Endothelial cell of umbilical vein (primary cell): ENCODE measurements around the gene ZC3H13. TPM values are rescaled to one million over a fixed set of nuclear protein-coding genes. Genes with fewer than 3 reads are reported as not detected.

Experiments used
- BruUV-seq: library from RNA; stranded (reverse); fragments of 400-500 nt; replicated peaks from 2 replicates; lab custom pipeline; 2021; lab: Mats Ljungman, UMichigan
- CTCF ChIA-PET: fragments of 300-600, 350-600 bp; sonication (Branson Sonifier 250); formaldehyde crosslinking; loops from one replicate; lab custom pipeline; 2021; ENCODE audit warnings: antibody characterized with exemption, inconsistent platforms; lab: Charles Lee
- POLR2A ChIA-PET: fragments of 300-600, 350-600 bp; sonication (Branson Sonifier 250); formaldehyde crosslinking; loops from one replicate; lab custom pipeline; 2021; ENCODE audit warnings: antibody characterized with exemption, inconsistent platforms; lab: Charles Lee
- DNase-seq: peaks from one replicate; pipeline ENCODE4 v3.0.0-alpha.2; 2011; ENCODE audit warnings: low read depth, low spot score
- FAIRE-seq: peaks from 2 replicates; lab custom pipeline; 2011; peaks lifted over from hg19 to GRCh38; lab: Jason Lieb, UNC
- H2AFZ ChIP-seq: 2 replicates; pipeline ENCODE4 v1.6.0; 2012; ENCODE audit warnings: low read depth, low read length, control low read depth, inconsistent platforms
- H3K27ac ChIP-seq: 2 replicates; pipeline ENCODE4 v1.5.1; 2011; ENCODE audit warnings: low read depth, mild to moderate bottlenecking, control low read depth, low read length, moderate library complexity; ENCODE audit not compliant: insufficient read depth
- H3K27me3 ChIP-seq, 2 experiments: 2 replicates each; pipeline versions ENCODE4 v1.6.0 to v1.6.1; 2011; ENCODE audit warnings: low read length in 2 of 2, mixed read lengths in 1 of 2; ENCODE audit not compliant: control insufficient read depth in 2 of 2, insufficient read depth in 2 of 2
- H3K36me3 ChIP-seq, 2 experiments: 2 replicates in 1 of 2; 3 replicates in 1 of 2; pipeline ENCODE4 v1.5.1; 2011; ENCODE audit warnings: low read length in 2 of 2, mild to moderate bottlenecking in 1 of 2, moderate library complexity in 1 of 2; ENCODE audit not compliant: control insufficient read depth in 2 of 2, insufficient read depth in 2 of 2; ENCODE audit errors: extremely low read depth in 1 of 2
- H3K4me1 ChIP-seq: 3 replicates; pipeline ENCODE4 v1.5.1; 2011; ENCODE audit warnings: mild to moderate bottlenecking, low read length; ENCODE audit not compliant: control insufficient read depth, insufficient read depth; ENCODE audit errors: extremely low read depth
- H3K4me2 ChIP-seq: 2 replicates; pipeline ENCODE4 v1.6.1; 2011; ENCODE audit warnings: low read length, control low read depth, mixed read lengths; ENCODE audit not compliant: insufficient read depth
- H3K4me3 ChIP-seq, 3 experiments: fragments of 200-600 bp in 1 of 3; sonication (generic), shearing (Covaris generic) in 1 of 3; replicated peaks in 1 of 3; 2 replicates each; pipeline ENCODE4 v1.5.1; 2011 to 2016; ENCODE audit warnings: control low read depth in 3 of 3, low read length in 3 of 3, mild to moderate bottlenecking in 2 of 3, inconsistent platforms in 1 of 3, low read depth in 1 of 3, moderate library complexity in 1 of 3; ENCODE audit not compliant: insufficient read depth in 1 of 3
- H3K79me2 ChIP-seq: 2 replicates; pipeline ENCODE4 v1.6.0; 2012; ENCODE audit warnings: low read length, inconsistent platforms; ENCODE audit not compliant: control insufficient read depth, insufficient read depth
- H3K9ac ChIP-seq: replicated peaks from 2 replicates; pipeline ENCODE3; 2011; ENCODE audit warnings: low read length, control low read depth; ENCODE audit not compliant: insufficient read depth; ENCODE audit errors: extremely low read depth
- H3K9me1 ChIP-seq: replicated peaks from 3 replicates; pipeline ENCODE4 v1.6.0; 2011; ENCODE audit warnings: mild to moderate bottlenecking, low read length; ENCODE audit not compliant: control insufficient read depth, insufficient read depth; ENCODE audit errors: extremely low read depth
- H3K9me3 ChIP-seq: replicated peaks from 2 replicates; pipeline ENCODE4 v1.5.1; 2012; ENCODE audit warnings: low read length, inconsistent platforms; ENCODE audit not compliant: control insufficient read depth, insufficient read depth
- H4K20me1 ChIP-seq: replicated peaks from 2 replicates; pipeline ENCODE3; 2011; ENCODE audit warnings: mild to moderate bottlenecking, low read length; ENCODE audit not compliant: control insufficient read depth, insufficient read depth; ENCODE audit errors: extremely low read depth
- CTCF ChIP-seq, 2 donors: IDR thresholded peaks; 1 replicate in 1 of 2; 2 replicates in 1 of 2; pipeline ENCODE4 v1.5.1; 2011; ENCODE audit warnings: low read length in 2 of 2, mild to moderate bottlenecking in 2 of 2, moderate library complexity in 2 of 2, control low read depth in 1 of 2, inconsistent platforms in 1 of 2, low read depth in 1 of 2; ENCODE audit not compliant: insufficient read depth in 1 of 2; ENCODE audit errors: extremely low read depth in 1 of 2
- EZH2 ChIP-seq: IDR thresholded peaks from 2 replicates; pipeline ENCODE4 v1.6.1; 2012; ENCODE audit warnings: borderline replicate concordance, low read depth, mild to moderate bottlenecking, moderate library complexity, low read length, inconsistent platforms; ENCODE audit not compliant: severe bottlenecking
- FOS ChIP-seq: IDR thresholded peaks from 2 replicates; pipeline ENCODE4 v1.6.1; 2011; ENCODE audit warnings: mild to moderate bottlenecking, low read length, moderate library complexity, borderline replicate concordance; ENCODE audit not compliant: insufficient read depth
- GATA2 ChIP-seq: IDR thresholded peaks from 2 replicates; pipeline ENCODE4 v1.7.0; 2011; ENCODE audit warnings: low read depth, mild to moderate bottlenecking, moderate library complexity, mixed read lengths, low read length; ENCODE audit not compliant: insufficient read length, insufficient read depth
- JUN ChIP-seq: IDR thresholded peaks from 2 replicates; pipeline ENCODE4 v1.6.1; 2011; ENCODE audit warnings: borderline replicate concordance, low read depth; ENCODE audit not compliant: insufficient read length, insufficient read depth
- MYC ChIP-seq: IDR thresholded peaks from one replicate; pipeline ENCODE4 v1.6.1; 2011; ENCODE audit warnings: mild to moderate bottlenecking, low read depth, low read length
- POLR2A ChIP-seq: IDR thresholded peaks from 2 replicates; pipeline ENCODE4 v1.6.1; 2012; ENCODE audit warnings: low read depth, mild to moderate bottlenecking, control low read depth, low read length
- POLR2AphosphoS5 ChIP-seq: IDR thresholded peaks from 2 replicates; pipeline ENCODE4 v1.6.1; 2012; ENCODE audit warnings: low read depth, mild to moderate bottlenecking, control low read depth, low read length, moderate library complexity; ENCODE audit not compliant: insufficient read depth
- dilution Hi-C: fragments of 300-500 bp; cut with MboI; formaldehyde crosslinking; loops from one replicate; pipeline ENCODE4 v1.15.0; 2019; ENCODE audit warnings: low sequenced_read_pairs; ENCODE audit not compliant: extremely low pct_ligation_motif_present
- intact Hi-C: fragments of 100-400 bp; cut with micrococcal nuclease; formaldehyde crosslinking; loops from one replicate; pipeline ENCODE4 v1.10.0; 2022
- polyA plus RNA-seq, 4 experiments: library from polyadenylated mRNA; depleted of rRNA in 3 of 4; stranded (reverse) in 3 of 4; unstranded in 1 of 4; fragments of >200 nt; gene quantifications; 2 replicates each; pipeline versions ENCODE4 v1.2.1 to v1.2.3, GENCODE V29; 2011 to 2012; ENCODE audit warnings: missing spikeins in 1 of 4
- total RNA-seq: library from RNA; stranded (reverse); gene quantifications from 2 replicates; pipeline ENCODE4 v1.2.3, GENCODE V29; 2021
- TF ChIP-seq, protein P1 (sequence below): IDR thresholded peaks from 2 replicates; pipeline ENCODE4 v1.6.1; 2011; ENCODE audit not compliant: insufficient read depth, insufficient read length

The ZC3H13 gene
- total and polyA plus RNA-seq, 2 donors (not counting 3 experiments of a cell fraction or from before 2014, with no cell fraction given): 3.8 to 36.6 TPM

DNA sequence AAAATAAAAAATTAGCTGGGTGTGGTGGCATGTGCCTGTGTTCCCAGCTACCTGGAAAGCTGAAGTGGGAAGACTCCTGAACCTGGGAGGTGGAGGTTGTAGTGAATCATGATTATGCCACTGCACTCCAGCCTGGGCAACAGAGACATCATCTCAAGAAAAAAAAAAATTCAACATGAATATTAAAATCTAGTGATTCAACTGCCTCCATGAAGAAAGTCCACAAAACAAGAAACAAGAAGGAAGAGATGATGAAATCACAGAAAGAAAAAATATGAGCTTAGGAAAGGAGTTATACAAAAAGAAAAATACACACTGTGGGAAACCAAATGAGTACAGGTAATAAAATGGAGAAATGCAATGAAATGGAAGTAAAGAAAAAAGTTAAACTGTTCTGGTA lies 101.4 kb downstream of the ZC3H13 start:
- no TSS peak for BruUV-seq
- H3K79me2 ChIP-seq: no peaks in the 10 kb centered on the region
- H4K20me1 ChIP-seq: no peaks in the 10 kb centered on the region
- no peak overlapping the region for H3K4me3 ChIP-seq
- no peaks in the 10 kb centered on the region for H3K27me3 ChIP-seq
- no peaks in the 10 kb centered on the region for H3K9me3 ChIP-seq
- H3K36me3 ChIP-seq: no peaks in the 10 kb centered on the region
- dilution Hi-C loops: no loop called here
- H3K4me2 ChIP-seq: no peak overlapping the region
- peaks cover 8% of the 10 kb centered on the region for H3K4me1 ChIP-seq
- intact Hi-C loops: no loop called here
- FAIRE-seq (no peak), DNase-seq (no peak)
- no peak overlapping the region for H3K9ac ChIP-seq
- POLR2A ChIA-PET: no interaction called here
- no peak overlapping the region for H2AFZ ChIP-seq
- H3K27ac ChIP-seq: no peak overlapping the region
- H3K9me1 ChIP-seq: no peaks in the 10 kb centered on the region
- no peak for TF ChIP-seq GATA2
- TF ChIP-seq, protein P1, sequence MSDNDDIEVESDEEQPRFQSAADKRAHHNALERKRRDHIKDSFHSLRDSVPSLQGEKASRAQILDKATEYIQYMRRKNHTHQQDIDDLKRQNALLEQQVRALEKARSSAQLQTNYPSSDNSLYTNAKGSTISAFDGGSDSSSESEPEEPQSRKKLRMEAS: no peak
- no peak for TF ChIP-seq CTCF (IDR thresholded peaks at IDR 0.05; ENCODE audit: extremely low read depth in 1 of 2, insufficient read depth in 1 of 2, low read depth in 1 of 2, low read length in 2 of 2)
- no peak for TF ChIP-seq MYC
- TF ChIP-seq JUN: no peak
- TF ChIP-seq FOS: no peak
- no peak for TF ChIP-seq POLR2AphosphoS5
- no peak for TF ChIP-seq POLR2A
- no peak for TF ChIP-seq EZH2
- CTCF ChIA-PET: interaction anchor here (0.9 to 1.0 kb wide), 2 partner anchors 36 to 143 kb away, joined by 3 read pairs; no protein-coding TSS in a partner anchor
